ENCODE data around the gene DYRK3. TPM values are rescaled to one million over a fixed set of nuclear protein-coding genes. Genes with fewer than 3 reads are reported as not detected.

The DYRK3 gene
- total RNA-seq, 1 donor from 2014 or later: 3.2 TPM

DNA sequence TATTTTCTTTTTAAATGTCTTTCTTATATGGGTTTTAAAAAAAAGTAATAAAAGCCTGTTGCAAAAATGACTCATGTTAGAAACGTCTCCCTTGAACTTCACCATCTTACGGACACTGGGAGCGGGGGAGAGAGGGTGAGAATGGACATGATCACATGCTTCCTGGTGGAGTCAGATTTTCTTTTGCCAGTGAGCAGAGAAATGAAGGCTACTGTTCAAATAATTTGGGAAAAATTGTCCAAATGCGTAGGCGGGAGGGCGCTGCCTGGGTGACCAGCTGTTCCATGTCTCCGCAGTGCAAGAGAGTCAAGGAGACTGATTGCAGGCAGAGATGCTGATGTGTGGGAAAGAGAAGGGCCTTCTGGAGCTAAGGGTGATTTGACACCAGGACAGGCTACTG, 46.1 kb upstream of the DYRK3 start:
- DNase-seq (ENCODE audit: low spot score): no peak
- TF ChIP-seq, protein P1, sequence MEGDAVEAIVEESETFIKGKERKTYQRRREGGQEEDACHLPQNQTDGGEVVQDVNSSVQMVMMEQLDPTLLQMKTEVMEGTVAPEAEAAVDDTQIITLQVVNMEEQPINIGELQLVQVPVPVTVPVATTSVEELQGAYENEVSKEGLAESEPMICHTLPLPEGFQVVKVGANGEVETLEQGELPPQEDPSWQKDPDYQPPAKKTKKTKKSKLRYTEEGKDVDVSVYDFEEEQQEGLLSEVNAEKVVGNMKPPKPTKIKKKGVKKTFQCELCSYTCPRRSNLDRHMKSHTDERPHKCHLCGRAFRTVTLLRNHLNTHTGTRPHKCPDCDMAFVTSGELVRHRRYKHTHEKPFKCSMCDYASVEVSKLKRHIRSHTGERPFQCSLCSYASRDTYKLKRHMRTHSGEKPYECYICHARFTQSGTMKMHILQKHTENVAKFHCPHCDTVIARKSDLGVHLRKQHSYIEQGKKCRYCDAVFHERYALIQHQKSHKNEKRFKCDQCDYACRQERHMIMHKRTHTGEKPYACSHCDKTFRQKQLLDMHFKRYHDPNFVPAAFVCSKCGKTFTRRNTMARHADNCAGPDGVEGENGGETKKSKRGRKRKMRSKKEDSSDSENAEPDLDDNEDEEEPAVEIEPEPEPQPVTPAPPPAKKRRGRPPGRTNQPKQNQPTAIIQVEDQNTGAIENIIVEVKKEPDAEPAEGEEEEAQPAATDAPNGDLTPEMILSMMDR (IDR thresholded peaks at IDR 0.05; ENCODE audit: unreplicated experiment): no peak
- peaks cover 3% of the 10 kb centered on the region for H3K27me3 Mint-ChIP-seq (ENCODE audit: unreplicated experiment)
- no peaks in the 10 kb centered on the region for H3K9me3 Mint-ChIP-seq (ENCODE audit: unreplicated experiment)
- H3K4me3 Mint-ChIP-seq (ENCODE audit: unreplicated experiment): no peak overlapping the region
- peaks cover 18% of the 10 kb centered on the region for H3K36me3 Mint-ChIP-seq (ENCODE audit: low read depth, unreplicated experiment)
- H3K27ac Mint-ChIP-seq (ENCODE audit: unreplicated experiment): no peak overlapping the region
- H3K4me1 Mint-ChIP-seq (ENCODE audit: unreplicated experiment): no peaks in the 10 kb centered on the region

DNA sequence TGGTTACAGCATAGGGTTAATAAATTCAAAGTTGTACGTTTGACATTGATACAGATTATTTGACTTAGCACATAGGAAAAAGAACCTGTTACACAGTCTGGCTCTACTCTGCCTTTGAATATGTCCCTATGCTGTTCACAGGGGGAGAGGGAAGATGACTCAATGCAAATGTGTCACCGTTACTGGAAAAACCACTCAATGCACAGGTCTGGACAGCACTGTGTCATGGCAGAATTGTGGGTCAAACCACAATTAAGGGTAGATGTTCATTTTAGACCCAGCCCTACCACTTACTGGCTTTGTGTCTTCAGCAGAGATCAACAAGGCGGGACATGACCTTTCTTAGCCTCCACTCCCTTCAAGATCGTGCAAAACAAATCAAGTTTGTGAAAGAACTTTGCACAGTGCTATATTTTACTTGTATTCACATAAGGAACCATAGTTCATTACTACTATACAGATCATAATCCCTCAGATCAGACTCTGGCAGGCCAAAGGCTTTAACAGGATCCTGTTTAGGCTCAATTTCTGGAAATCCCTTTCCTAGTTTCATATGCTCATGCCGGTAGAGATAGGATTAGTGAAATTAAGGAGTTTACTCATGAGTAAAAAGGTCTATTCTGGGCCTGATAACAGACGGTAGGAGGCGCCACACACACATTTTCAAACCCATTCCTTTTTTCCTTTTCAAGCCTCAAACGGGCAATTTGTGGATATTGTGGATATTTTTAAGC, 45.1 kb upstream of the DYRK3 start:
- Mint-ChIP-seq H3K27ac (ENCODE audit: unreplicated experiment) (no peak overlapping the region), H3K4me1 (ENCODE audit: unreplicated experiment) (no peaks in the 10 kb centered on the region), H3K4me3 (ENCODE audit: unreplicated experiment) (no peak overlapping the region), H3K36me3 (ENCODE audit: low read depth, unreplicated experiment) (peaks cover 22% of the 10 kb centered on the region), H3K27me3 (ENCODE audit: unreplicated experiment) (peaks cover 3% of the 10 kb centered on the region), H3K9me3 (ENCODE audit: unreplicated experiment) (no peaks in the 10 kb centered on the region)
- no peak for DNase-seq (ENCODE audit: low spot score)
- TF ChIP-seq, protein P1 (IDR thresholded peaks at IDR 0.05; ENCODE audit: unreplicated experiment): no peak

DNA sequence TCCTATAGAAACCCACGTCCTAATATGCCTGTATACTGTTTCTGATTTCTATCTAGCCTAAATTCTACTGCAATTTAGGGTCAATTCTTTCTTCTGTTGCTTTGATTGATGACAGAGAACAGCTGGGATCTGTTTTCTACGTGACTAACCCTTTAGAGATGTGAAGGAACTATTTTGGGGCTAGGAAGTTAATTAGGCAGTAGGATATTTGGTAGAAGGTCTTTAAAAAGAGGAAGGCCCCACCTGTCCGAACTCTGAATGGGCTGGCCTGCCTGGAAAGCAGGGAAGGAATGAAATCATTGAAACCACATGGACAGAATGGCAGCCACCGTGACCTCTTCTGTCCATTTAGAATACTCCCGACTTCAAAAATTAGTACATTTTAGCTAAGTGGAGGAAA, 44.1 kb upstream of the DYRK3 start:
- peaks cover 22% of the 10 kb centered on the region for H3K36me3 Mint-ChIP-seq (ENCODE audit: low read depth, unreplicated experiment)
- no peak for DNase-seq (ENCODE audit: low spot score)
- no peak overlapping the region for H3K4me3 Mint-ChIP-seq (ENCODE audit: unreplicated experiment)
- TF ChIP-seq, protein P1 (IDR thresholded peaks at IDR 0.05; ENCODE audit: unreplicated experiment): no peak
- H3K27me3 Mint-ChIP-seq (ENCODE audit: unreplicated experiment): peaks cover 3% of the 10 kb centered on the region
- H3K9me3 Mint-ChIP-seq (ENCODE audit: unreplicated experiment): no peaks in the 10 kb centered on the region
- H3K27ac Mint-ChIP-seq (ENCODE audit: unreplicated experiment): no peak overlapping the region
- no peaks in the 10 kb centered on the region for H3K4me1 Mint-ChIP-seq (ENCODE audit: unreplicated experiment)

DNA sequence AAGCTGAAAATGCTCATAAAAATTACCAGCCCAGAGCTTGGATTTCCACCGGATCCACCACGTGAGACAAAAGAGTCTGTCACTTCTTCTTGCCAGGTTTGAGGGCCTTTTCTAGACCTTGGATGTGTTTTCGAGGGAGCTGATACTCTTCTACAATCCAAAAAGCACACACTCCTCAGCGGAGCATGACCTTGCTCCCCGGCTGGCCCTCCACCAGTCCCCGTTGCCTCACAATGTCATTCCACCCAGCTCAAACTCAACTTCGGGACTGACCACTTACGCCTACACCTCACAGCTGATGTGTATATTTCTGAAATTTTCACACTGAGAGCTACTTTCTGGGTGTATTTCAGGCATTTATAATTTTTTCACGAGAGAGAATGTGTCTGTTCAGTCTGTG, 43.6 kb upstream of the DYRK3 start:
- H3K27ac Mint-ChIP-seq (ENCODE audit: unreplicated experiment): no peak overlapping the region
- H3K4me3 Mint-ChIP-seq (ENCODE audit: unreplicated experiment): no peak overlapping the region
- no peaks in the 10 kb centered on the region for H3K9me3 Mint-ChIP-seq (ENCODE audit: unreplicated experiment)

More for the DNA sequence above, 43.6 kb upstream of the DYRK3 start:
- Mint-ChIP-seq H3K36me3 (ENCODE audit: low read depth, unreplicated experiment) (peaks cover 19% of the 10 kb centered on the region), H3K4me1 (ENCODE audit: unreplicated experiment) (no peaks in the 10 kb centered on the region), H3K27me3 (ENCODE audit: unreplicated experiment) (peaks cover 3% of the 10 kb centered on the region)
- TF ChIP-seq, protein P1 (IDR thresholded peaks at IDR 0.05; ENCODE audit: unreplicated experiment): no peak
- DNase-seq (ENCODE audit: low spot score): no peak

Data from endothelial cell (in vitro differentiated cells).